HG02970 (cell line): ENCODE measurements around the gene ERBB3.

Source experiments
- ATAC-seq: cut with Tn5 transposase; IDR thresholded peaks from one replicate; pipeline ENCODE4 v1.9.1; 2021; ENCODE audit warnings: mild to moderate bottlenecking, moderate library complexity, moderate number of reproducible peaks; ENCODE audit not compliant: unreplicated experiment, low FRiP score

ERBB3 gene

DNA sequence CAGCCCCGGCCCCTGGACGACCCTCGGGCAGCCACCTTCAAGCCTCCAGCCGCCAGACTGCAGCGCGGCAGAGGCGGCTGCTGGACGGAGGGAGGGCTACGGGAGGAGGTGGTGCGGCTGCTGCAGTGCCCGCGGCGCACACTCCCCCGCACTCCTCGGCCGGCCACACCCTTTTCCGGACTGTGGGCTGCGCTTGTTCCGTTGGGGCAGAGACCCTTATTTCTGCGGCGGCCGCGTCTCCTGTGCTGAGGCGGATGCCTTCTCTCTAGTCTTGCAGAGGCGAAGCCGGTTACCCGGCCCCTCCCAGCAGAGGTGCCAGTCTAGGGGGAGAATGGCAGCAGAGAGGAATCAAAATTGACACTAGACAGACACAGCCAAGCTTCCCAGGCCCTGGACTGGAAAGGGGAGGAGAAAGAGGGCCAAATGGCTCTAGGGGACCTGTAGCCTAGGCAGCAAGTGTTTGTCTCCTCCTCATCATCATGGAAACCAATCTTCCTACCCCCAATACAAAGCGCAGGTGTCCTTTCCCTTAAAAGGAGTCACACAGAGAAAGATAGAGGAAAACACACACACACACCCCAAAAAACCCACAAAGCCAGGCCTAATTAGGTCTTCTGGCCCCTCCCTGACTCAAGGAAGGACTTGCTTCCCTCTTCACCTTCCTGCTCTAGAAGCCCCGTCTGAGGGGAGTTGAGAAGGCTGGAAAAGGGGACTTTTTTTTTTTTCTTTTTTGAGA, 49.4 kb downstream of the ERBB3 start:
- ATAC-seq = no peak

DNA sequence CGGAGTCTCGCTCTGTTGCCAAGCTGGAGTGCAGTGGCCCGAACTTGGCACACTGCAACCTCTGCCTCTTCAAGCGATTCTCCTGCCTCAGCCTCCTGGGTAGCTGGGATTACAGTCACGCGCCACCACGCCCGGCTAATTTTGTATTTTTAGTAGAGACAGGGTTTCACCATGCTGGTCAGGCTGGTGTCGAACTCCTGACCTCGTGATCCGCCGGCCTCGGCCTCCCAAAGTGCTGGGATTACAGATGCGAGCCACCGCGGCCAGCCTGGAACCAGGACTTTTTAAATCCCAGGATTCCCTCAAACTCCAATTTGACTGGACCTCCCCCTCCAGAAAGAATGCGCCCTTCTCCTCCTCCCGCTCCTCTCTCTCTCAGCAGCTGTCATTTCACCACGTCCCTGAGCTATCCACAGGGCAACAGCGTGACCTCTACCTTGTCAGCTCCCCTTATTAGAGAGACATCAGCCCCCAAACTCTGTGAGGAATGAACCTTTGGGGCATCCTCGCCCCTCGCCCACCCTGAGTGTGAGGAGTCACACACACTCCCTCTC, 50.1 kb downstream of the ERBB3 start:
- no peak for ATAC-seq

DNA sequence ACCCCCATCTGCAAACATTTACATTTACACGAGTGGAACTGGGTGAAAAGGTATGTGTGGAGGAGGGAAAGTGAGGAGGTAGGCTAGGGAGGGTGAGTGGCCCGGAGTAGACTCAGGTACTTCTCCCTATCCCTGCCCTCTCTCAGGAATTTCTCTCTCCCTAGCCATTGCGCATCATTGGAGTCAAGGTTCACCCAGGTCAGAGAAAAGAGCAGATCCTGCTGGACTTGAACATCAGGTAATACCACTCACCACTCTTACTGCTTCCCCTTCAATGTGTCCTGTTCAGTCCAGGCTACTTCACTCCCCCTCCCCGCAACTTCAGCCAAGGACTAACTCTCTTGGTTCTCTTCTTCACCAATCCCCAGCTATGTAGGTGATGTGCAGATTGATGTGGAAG, 50.9 kb downstream of the ERBB3 start:
- no peak for ATAC-seq

DNA sequence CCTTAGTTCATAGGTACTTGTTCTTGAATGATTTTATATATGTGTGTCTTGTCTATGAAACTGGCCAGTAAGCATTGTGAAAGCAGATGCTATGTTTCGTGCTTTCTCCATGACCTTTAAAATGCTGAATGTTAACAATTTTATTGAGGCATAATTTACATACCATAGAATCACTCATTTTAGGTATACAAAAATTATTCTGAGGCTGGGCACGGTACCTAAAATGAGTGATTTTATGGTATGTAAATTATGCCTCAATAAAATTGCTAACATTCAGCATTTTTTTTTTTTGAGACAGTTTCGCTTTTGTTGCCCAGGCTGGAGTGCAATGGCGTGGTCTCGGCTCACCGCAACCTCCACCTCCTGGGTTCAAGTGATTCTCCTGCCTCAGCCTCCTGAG, 54.9 kb downstream of the ERBB3 start:
- ATAC-seq = no peak

DNA sequence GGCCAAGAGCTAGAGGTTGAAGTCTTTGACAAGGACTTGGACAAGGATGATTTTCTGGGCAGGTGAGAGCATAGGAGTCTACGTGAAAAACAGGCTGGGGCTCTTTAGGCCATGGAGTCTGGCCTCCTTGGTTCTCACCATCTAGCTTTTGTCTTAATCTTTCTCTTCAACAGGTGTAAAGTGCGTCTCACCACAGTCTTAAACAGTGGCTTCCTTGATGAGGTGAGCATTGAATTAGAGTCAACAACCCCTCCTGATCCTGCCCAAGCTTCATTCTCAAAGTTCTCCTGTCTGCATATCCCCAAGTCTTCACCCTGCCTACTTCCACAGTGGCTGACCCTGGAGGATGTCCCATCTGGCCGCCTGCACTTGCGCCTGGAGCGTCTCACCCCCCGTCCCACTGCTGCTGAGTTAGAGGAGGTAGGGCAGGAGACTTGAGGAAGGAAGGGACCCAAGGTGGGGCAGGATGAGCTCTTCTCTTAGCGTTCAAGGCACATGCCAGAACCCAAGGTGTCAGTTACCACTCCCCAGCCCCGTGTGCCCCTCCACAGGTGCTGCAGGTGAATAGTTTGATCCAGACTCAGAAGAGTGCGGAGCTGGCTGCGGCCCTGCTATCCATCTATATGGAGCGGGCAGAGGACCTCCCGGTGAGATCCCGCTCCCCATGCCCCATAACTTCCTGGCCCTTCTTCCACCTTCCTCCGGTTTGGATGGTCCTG, 58.0 kb downstream of the ERBB3 start:
- no peak for ATAC-seq

DNA sequence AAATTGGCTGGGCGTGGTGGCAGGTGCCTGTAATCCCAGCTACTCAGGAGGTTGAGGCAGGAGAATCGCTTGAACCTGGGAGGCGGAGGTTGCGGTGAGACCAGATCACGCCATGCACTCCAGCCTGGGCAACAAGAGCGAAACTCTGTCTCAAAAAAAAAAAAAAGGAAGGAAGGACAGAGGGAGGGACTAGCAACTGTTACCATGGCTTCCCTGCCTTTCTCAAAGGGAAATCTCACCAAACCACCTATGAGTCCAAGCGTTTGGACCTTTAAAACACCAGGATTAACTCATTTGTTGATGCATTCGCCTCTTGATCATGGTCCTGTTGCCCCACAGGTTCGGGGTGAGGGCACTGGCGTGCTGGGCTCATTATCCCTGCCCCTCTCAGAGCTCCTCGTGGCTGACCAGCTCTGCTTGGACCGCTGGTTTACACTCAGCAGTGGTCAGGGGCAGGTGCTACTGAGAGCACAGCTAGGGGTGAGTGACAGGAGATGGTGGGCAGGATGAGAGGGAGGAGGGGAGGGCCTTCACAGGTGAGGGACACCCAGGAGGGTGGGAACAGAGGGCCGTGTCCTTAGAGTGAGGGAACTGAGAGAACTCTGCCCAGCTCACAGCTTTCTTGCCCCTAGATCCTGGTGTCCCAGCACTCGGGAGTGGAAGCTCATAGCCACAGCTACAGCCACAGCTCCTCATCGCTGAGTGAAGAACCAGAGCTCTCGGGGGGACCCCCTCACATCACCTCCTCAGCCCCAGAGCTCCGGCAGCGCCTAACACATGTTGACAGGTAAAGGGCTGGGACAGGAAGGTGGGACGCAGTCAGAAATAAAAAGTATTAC, 62.2 kb downstream of the ERBB3 start:
- no peak for ATAC-seq

DNA sequence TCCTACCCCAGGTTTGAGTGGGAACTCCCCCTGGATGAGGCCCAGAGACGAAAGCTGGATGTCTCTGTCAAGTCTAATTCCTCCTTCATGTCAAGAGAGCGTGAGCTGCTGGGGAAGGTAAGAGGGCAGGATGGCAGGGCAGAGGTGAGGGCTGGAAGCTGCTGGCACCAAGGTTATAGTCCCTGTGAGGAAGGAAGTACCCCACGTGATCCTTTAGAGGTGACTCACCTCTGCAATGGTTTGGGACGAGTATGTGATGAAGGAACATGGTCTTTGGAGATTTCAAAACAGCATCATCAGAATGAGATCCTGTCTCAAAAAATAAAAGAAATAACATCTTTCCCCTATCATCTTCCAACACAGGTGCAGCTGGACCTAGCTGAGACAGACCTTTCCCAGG, 63.3 kb downstream of the ERBB3 start:
- no peak for ATAC-seq

DNA sequence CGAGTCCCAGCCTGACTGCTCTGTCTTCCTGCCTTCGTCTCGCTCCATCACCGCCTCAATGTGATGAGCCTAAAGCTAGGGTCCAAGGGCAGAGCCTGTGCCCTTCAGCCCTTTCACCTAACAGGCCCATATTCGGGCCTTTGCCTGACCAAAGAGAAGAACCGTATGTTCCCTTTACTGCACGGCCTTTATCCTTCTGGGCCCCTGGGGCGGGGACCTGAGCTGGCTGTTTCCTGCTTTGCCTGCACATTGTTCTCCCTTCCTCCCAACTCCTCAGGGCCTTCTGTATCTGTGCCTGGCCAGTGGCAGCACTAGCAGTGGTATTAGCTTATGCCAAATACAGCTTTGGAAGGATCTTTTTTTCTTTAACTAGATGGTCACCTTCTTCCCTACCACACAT, 63.9 kb downstream of the ERBB3 start:
- ATAC-seq = no peak

DNA sequence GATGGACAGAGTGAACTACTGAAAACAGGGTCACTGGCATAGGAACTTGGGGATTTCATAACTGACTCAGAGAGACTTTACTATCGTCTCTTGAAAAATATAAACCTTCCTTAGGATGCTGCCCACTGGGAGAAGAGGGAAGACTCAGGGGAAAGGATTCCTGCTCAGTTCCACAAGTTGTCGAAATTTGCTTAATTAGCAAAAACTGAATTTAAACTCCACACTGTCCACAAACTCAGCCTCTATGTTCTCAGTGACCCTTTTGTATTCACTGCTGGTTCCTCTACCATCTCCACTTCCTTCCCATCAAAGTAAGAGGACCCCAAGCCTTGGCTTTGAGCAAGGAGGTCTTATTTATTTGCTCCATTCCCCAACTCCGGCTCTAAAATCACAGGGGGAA, 65.3 kb downstream of the ERBB3 start:
- no peak for ATAC-seq

DNA sequence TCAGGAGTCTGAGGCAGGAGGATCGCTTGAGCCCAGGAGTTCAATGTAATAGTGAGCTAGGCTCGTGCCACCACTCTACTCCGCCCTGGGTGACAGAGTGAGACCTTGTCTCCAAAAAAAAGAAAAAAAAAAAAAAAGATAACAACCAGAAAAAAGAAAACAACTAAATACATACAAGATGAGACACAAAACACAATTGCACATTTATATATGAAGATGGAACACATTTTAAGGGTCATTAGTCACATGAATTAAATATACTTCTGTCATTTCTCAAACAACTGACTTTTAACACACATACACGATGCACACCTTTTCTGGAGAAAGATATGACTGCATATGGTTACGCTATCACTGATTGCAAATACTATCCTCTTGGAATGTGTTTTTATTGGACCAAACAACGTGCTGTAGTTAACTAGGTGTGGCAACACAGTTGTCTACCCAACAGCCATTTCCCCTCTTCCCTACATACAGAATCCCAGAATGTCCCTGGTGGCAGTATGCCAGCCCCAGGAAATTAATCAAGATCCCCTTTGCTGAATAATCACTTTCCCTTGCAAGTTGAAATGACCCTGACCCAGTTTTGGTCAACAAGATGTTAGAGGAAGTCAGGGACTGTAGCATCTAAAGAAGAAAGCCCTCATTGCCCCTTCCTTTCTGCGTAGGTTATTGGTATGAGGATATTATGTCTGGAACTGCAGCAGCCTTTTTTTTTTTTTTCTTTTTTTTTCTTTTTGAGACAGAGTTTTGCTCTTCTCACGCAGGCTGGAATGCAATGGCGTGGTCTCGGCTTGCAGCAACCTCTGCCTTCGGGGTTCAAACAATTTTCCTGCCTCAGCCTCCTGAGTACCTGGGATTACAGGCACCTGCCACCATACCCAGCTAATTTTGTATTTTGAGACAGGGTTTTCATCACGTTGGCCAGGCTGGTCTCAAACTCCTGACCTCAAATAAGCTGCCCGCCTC, 66.8 kb downstream of the ERBB3 start:
- no peak for ATAC-seq

DNA sequence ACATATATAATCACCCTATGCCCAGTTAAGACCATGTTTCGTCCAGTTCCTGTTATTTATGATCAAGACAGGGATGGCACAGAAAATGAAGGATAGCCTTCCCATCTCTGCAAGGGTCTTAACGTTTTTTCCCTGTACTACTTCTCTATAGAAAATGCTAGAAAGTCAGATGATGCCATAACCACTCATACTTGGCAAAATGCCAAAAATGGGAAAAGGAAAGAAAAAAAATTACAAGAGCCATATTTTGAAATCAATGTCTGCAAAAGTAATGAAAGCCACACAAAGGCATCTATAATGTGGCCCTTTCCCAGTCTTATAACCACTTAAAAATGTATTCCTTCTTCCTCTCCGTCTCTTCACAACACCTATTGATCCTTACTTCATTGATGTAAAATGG, 70.6 kb downstream of the ERBB3 start:
- ATAC-seq = no peak

DNA sequence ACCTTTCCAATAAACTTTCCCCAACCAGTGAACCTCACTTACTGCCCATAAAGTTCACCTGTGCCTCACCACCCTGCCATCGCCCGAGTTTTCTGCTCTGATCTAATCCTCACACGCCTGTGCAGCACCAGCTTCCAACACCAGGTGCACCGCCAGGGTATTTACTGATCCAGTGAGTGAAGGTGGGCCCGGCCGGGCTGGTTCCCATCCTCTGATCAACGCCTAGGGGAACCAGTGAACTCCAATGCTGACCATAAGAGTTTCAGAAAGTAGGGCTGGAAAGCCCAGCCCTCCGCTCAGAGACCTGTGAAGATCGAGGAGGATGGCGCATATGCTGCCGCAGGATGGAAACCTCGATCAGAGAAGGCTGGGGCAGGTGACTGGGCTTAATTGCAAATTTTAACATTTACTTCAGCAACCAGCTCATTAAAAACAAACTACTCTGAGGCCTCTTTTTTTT, 71.7 kb downstream of the ERBB3 start:
- ATAC-seq = peak; percentile 28

DNA sequence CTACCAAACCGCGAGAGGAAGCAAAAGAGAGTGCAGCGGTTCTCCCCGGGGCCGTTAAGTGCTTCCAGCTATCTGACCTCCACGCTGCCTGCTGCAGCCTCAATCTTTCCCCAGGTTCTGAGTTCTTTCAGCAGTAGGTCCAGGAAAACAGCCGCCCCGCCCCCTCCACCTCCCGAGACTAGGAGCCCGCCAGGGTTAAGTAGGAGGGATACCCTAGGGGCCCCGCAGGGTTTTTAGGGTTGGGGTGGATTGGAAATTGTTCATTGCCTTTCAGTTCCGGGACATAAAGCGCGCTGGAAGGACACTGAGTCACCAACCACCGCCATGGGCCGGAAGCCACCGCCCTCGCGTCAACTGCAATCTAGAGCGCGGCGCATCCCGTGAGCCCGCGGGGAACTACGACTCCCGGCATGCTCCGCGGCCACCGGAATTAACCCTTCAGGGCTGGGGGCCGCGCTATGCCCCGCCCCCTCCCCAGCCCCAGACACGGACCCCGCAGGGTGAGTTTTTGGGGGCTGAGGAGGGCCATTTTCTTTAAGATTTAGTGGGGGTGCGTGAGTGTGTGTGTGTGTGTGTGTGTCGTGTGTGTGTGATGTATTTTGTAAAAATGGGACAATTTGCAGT, 72.3 kb downstream of the ERBB3 start, which contains the start of gene MYL6B:
MYL6B (plus strand) TSS at position 456 of the 624 bp plus-strand sequence. CDS start 1,332 bp downstream, outside the sequence.
- ATAC-seq = peak; percentile 82
